SU-DHL-6 (cell line): ENCODE data around the gene SEMA6A.

ENCODE experiments used
- CTCF ChIP-seq: fragments of 200-600 bp; sonication (generic); IDR thresholded peaks from one replicate; pipeline ENCODE4 v1.5.1; 2017; ENCODE audit warnings: antibody characterized with exemption, mild to moderate bottlenecking, low read length, moderate library complexity; ENCODE audit not compliant: insufficient read depth, poor library complexity, severe bottlenecking
- EZH2phosphoT487 ChIP-seq: fragments of 200-600 bp; sonication (generic), shearing (Covaris generic); conservative IDR thresholded peaks from 2 replicates; pipeline ENCODE4 v1.6.1; 2018; ENCODE audit warnings: mild to moderate bottlenecking, antibody characterized with exemption, low read length, moderate library complexity, mixed read lengths

DNA sequence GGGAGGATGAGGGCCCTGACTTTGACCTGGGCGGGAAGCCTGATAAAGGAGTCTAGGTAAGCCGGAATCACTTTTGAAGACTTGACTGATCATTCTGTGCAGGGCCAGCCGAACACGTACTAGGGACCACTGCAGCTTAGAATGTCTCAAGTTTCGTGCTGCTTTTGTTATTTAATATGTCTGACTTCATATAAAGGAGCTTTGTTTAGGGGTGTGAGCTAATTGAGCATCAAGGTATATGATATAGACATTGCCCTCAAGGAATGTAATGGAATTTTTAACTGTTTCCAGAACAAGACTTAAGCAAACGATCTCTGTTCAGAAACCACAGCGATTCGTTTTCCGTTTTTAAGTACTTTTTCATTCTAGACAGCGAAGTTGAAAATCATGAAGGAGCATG, 173.0 kb downstream of the SEMA6A start:
- TF ChIP-seq CTCF: no peak
- no peak for TF ChIP-seq EZH2phosphoT487
